T47D (cell line): Measurements from ENCODE around the gene TXLNG.
A peak's percentile ranks its signal among the peaks of the same experiment; 100 is the strongest.
"Not testable (repeated sequence)": the region's sequence is repeated elsewhere in the genome, so short reads cannot be mapped to it uniquely, and the experiment has no call there.

Experiments
- DNase-seq, 2 experiments: peaks; one replicate each; pipeline versions ENCODE4 v3.0.0 to v3.0.0-alpha.2; 2011 to 2012; ENCODE audit warnings: low read depth in 1 of 2, low spot score in 1 of 2
- JUND ChIP-seq: IDR thresholded peaks from 2 replicates; pipeline ENCODE4 v1.6.1; 2012; ENCODE audit warnings: low read depth
- in situ Hi-C: cut with HindIII; loops from 2 replicates; pipeline ENCODE4 v1.10.0; 2016; ENCODE audit warnings: low sequenced_read_pairs, low pct_unique_long_range_greater_than_20kb

The TXLNG gene

GRCh38 chrX:16770970-16771482 is 15.2 kb upstream of the TXLNG start:
- no peak for TF ChIP-seq JUND
- DNase-seq = no peak
- in situ Hi-C loops = no loop called here

GRCh38 chrX:16771483-16772398 is 14.5 kb upstream of the TXLNG start:
- peak; percentile 18 to 90 for DNase-seq
- TF ChIP-seq JUND = peak; percentile 22; the same call in 1 of the 2 replicates
- in situ Hi-C loops = no loop called here

GRCh38 chrX:16772460-16772859 is 13.8 kb upstream of the TXLNG start:
- peak in 1 of 2 experiments; percentile 30 for DNase-seq
- TF ChIP-seq JUND = no peak

GRCh38 chrX:16774746-16775145 is 11.5 kb upstream of the TXLNG start:
- in situ Hi-C loops = no loop called here
- DNase-seq = no peak
- TF ChIP-seq JUND = no peak

More at GRCh38 chrX:16772460-16772859, 13.8 kb upstream of the TXLNG start:
- in situ Hi-C loops = no loop called here

- TF ChIP-seq JUND = no peak
- in situ Hi-C loops = no loop called here
- DNase-seq = no peak
These were observed 7.7 kb upstream of the TXLNG start for GRCh38 chrX:16778545-16778944.

GRCh38 chrX:16778993-16779392 is 7.3 kb upstream of the TXLNG start:
- no peak for TF ChIP-seq JUND
- in situ Hi-C loops = no loop called here
- no peak for DNase-seq

GRCh38 chrX:16779815-16780214 is 6.5 kb upstream of the TXLNG start:
- DNase-seq, in situ Hi-C loops: not testable (repeated sequence)

- no peak for DNase-seq
- no peak for TF ChIP-seq JUND
- in situ Hi-C loops = no loop called here
These were observed 2.8 kb upstream of the TXLNG start for GRCh38 chrX:16783452-16783851.

- DNase-seq, in situ Hi-C loops: not testable (repeated sequence)
These were observed 1.8 kb upstream of the TXLNG start for GRCh38 chrX:16784440-16784839.

GRCh38 chrX:16785247-16786138 is 773 bp upstream of the TXLNG start:
- peak in 1 of 2 experiments; percentile 45 for DNase-seq
- in situ Hi-C loops = no loop called here
- no peak for TF ChIP-seq JUND

GRCh38 chrX:16786791-16787735 is 797 bp downstream of the TXLNG start:
- in situ Hi-C loops = no loop called here
- no peak for DNase-seq
- no peak for TF ChIP-seq JUND

GRCh38 chrX:16788477-16788876 is 2.2 kb downstream of the TXLNG start:
- DNase-seq = no peak
- no peak for TF ChIP-seq JUND
- in situ Hi-C loops = no loop called here
